Mucosa of descending colon (tissue), 3 donors: Measurements from ENCODE around the gene KLHDC8B. TPM values are rescaled to one million over a fixed set of nuclear protein-coding genes. Genes with fewer than 3 reads are reported as not detected.

ENCODE experiments used
- ATAC-seq: fragments of 200-7000 bp; cut with Tn5 transposase; one replicate; pipeline ENCODE4 v1.9.1; 2020; ENCODE audit warnings: mild to moderate bottlenecking, moderate library complexity
- DNase-seq, 3 donors: peaks; one replicate each; pipeline ENCODE4 v3.0.0-alpha.2; 2020
- H3K36me3 ChIP-seq: fragments of 200-600 bp; one replicate; pipeline ENCODE4 v1.8.0; 2021; ENCODE audit warnings: low read depth, mild to moderate bottlenecking
- H3K4me1 ChIP-seq: fragments of 200-600 bp; one replicate; pipeline ENCODE4 v1.8.0; 2021; ENCODE audit warnings: low read depth, mild to moderate bottlenecking
- H3K4me3 ChIP-seq: fragments of 200-600 bp; one replicate; pipeline ENCODE4 v1.8.0; 2021; ENCODE audit warnings: mild to moderate bottlenecking
- H3K9me3 ChIP-seq: fragments of 200-600 bp; one replicate; pipeline ENCODE4 v1.8.0; 2021; ENCODE audit warnings: mild to moderate bottlenecking
- intact Hi-C, 2 donors: fragments of 100-400 bp; cut with DNase I in 1 of 2; cut with micrococcal nuclease in 1 of 2; formaldehyde crosslinking; loops; one replicate each; pipeline versions ENCODE4 v1.11.0 to v1.11.1; 2022; cut with DNase I, micrococcal nuclease
- total RNA-seq, 3 donors: library from RNA; stranded (reverse); fragmentation: NEBNext Ultra II Directional in 2 of 3; extraction: Animal tissue kit (Norgen Biotek cat#: 25700) in 2 of 3; gene quantifications; one replicate each; pipeline versions ENCODE4 v1.2.1 to v1.2.4, GENCODE V29; 2021 to 2023
- TF ChIP-seq, protein P1 (sequence below): fragments of 200-600 bp; IDR thresholded peaks from one replicate; pipeline ENCODE4 v1.8.0; 2022; ENCODE audit warnings: antibody characterized with exemption, mild to moderate bottlenecking
- donor health status: DM: no; HTN: no; CAD: no; lungs with moderate emphysema.
- donor health status: DM: no; HTN: no; CAD: no.
- donor health status: DM: no; HTN: yes; CAD: no.

KLHDC8B gene
- total RNA-seq, 3 donors from 2014 or later: 6.3 to 68.4 (median 6.3) TPM

DNA sequence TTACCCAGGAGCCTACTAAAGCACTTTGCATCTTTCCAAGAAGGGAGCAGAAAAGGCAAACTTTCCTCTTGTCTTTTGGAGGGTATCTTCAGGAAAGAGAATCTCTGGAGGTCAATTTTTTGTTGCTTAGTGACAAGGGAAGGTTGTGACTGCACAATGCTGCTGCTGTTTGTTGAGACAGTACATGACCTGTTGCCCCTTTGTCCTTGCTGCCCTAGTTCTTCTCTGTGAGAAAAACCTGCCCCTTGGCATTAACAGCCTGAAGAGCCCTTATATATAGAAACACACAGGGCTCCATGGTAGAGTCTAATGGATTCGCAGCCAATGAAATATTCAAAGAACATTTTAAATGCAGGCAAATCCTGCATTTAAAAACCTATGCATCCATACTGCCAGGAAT lies 20.3 kb downstream of the KLHDC8B start:
- ATAC-seq (no peak), DNase-seq (no peak)
- no peak overlapping the region for H3K4me3 ChIP-seq
- TF ChIP-seq, protein P1, sequence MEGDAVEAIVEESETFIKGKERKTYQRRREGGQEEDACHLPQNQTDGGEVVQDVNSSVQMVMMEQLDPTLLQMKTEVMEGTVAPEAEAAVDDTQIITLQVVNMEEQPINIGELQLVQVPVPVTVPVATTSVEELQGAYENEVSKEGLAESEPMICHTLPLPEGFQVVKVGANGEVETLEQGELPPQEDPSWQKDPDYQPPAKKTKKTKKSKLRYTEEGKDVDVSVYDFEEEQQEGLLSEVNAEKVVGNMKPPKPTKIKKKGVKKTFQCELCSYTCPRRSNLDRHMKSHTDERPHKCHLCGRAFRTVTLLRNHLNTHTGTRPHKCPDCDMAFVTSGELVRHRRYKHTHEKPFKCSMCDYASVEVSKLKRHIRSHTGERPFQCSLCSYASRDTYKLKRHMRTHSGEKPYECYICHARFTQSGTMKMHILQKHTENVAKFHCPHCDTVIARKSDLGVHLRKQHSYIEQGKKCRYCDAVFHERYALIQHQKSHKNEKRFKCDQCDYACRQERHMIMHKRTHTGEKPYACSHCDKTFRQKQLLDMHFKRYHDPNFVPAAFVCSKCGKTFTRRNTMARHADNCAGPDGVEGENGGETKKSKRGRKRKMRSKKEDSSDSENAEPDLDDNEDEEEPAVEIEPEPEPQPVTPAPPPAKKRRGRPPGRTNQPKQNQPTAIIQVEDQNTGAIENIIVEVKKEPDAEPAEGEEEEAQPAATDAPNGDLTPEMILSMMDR: no peak
- H3K9me3 ChIP-seq: no peaks in the 10 kb centered on the region
- H3K36me3 ChIP-seq: no peaks in the 10 kb centered on the region
- H3K4me1 ChIP-seq: no peaks in the 10 kb centered on the region
- intact Hi-C loops: no loop called here

GRCh38 chr3:49198161-49198560 lies 26.8 kb downstream of the KLHDC8B start:
- H3K4me1 ChIP-seq: no peaks in the 10 kb centered on the region
- H3K36me3 ChIP-seq: no peaks in the 10 kb centered on the region
- DNase-seq (no peak), ATAC-seq (no peak)
- intact Hi-C loops: no loop called here
- H3K9me3 ChIP-seq: no peaks in the 10 kb centered on the region
- H3K4me3 ChIP-seq: no peak overlapping the region
- TF ChIP-seq, protein P1: no peak

DNA sequence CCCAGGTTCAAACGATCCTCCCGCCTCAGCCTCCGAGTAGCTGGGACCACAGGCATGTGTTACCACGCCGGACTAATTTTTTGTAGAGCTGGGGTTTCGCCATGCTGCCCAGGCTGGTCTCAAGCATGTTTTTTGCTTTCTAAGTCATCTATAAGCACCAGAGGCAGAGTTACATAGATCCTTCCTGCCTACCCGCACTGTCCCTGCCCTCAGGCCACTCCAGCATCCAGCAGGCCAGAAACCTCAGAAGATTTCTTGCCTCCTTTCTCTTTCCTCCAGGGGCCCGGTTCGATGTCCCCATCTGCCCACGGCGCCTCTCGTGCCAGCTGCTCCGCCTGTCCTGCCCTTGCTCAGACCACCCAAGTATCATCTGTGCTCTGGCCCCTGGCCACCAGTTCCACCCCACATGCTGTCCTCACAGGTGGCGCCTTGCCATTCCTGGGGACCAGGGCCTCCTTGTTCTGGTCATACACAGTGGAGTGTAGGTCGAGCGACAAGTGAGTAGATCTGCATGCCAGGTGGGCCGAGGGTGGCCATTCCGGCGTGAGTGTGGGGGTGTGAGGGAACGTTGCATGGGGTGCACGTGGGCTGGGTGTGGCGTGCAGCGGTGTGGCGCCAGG lies 27.3 kb downstream of the KLHDC8B start:
- ATAC-seq: no peak
- no peak overlapping the region for H3K4me3 ChIP-seq

GRCh38 chr3:49199239-49199899 lies 28.0 kb downstream of the KLHDC8B start:
- TF ChIP-seq, protein P1: no peak
- DNase-seq: peak; percentile 58 to 82 (median 71)
- intact Hi-C loops: no loop called here
- H3K4me3 ChIP-seq: no peak overlapping the region
- no peaks in the 10 kb centered on the region for H3K36me3 ChIP-seq
- no peaks in the 10 kb centered on the region for H3K4me1 ChIP-seq
- ATAC-seq: peak; percentile 71
- no peaks in the 10 kb centered on the region for H3K9me3 ChIP-seq

More for the DNA sequence above, 27.3 kb downstream of the KLHDC8B start:
- no peak for DNase-seq
- TF ChIP-seq, protein P1: no peak
- intact Hi-C loops: no loop called here
- no peaks in the 10 kb centered on the region for H3K36me3 ChIP-seq
- no peaks in the 10 kb centered on the region for H3K9me3 ChIP-seq
- H3K4me1 ChIP-seq: no peaks in the 10 kb centered on the region

DNA sequence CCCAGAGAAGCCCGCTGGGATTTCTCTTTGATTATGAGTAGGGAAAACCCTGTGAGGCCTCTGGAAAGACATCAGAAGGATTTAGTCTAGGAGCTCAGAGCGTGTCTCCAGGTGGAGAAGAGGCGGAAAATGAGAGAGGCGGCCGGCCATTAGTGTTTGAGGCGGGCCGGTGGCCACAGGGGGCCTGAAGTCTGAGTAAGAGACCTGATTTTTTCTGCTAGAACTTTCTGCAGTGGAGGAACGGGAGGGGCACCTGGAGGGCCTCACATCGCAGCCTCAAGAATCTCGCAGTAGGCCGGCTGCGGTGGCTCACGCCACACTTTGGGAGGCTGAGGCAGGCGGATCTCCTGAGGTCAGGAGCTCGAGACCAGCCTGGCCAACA lies 28.5 kb downstream of the KLHDC8B start:
- Histone ChIP-seq H3K36me3 (no peaks in the 10 kb centered on the region), H3K4me1 (no peaks in the 10 kb centered on the region), H3K9me3 (no peaks in the 10 kb centered on the region), H3K4me3 (no peak overlapping the region)
- intact Hi-C loops: no loop called here
- no peak for DNase-seq
- TF ChIP-seq, protein P1: no peak
- ATAC-seq: no peak
